HG03442 (cell line): ENCODE measurements around the gene CARS1.

ENCODE experiments used
- ATAC-seq: cut with Tn5 transposase; IDR thresholded peaks from one replicate; pipeline ENCODE4 v1.9.1; 2021; ENCODE audit warnings: mild to moderate bottlenecking, moderate library complexity; ENCODE audit not compliant: unreplicated experiment

Gene CARS1

GRCh38 chr11:2963112-2963754 lies 94.0 kb downstream of the CARS1 start:
- no peak for ATAC-seq

DNA sequence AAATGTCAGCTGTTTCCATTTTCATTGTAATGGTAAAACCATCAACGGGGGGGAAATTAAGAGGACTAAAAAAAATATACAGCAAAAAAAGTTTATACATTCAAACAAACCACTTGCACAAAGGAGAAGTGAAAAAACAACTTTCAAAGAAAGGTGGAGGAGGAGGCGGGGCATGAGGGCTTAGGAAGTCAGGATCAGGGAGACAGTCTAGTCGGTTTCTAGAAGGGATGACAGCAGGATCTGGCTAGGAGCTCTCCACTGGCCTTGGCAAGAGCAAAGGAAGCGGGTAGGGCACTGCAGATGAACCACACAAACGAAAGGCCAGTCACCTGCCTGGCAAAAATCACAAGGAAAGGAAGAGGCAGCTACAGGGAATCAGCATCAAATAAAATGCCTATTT lies 96.1 kb downstream of the CARS1 start:
- ATAC-seq, result no peak

GRCh38 chr11:2960139-2960538 lies 97.1 kb downstream of the CARS1 start:
- no peak for ATAC-seq

- ATAC-seq, result no peak
Observed at GRCh38 chr11:2958251-2958650, 99.0 kb downstream of the CARS1 start.

DNA sequence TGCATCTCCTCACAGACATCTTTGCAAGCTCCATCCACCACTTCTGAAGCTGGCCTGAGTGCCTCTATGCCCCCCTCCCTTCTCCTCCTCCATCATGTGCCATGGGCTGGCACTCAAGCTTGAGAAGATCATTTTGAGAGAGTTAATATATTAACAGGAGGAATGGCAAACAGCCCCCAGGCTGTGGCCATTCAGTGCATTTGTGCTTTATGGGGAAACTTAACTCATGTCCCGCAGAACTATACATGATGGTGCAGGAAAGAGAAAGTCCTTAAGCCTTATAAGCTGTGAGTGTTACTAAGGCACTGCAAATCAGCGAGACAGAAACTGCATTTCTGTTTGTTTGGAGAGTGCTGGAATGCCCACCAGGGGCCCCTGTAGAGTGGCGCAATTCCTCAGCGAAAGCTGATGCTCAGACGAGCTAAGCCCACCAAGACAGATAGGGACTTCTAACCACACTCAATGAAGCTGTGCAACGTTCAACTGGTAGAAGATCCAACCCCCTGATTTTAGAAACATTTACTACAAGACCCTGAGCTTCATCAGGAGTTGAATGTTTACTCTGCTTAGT lies 101.2 kb downstream of the CARS1 start:
- ATAC-seq, result no peak

- ATAC-seq, result no peak
Observed at GRCh38 chr11:2954263-2954662, 103.0 kb downstream of the CARS1 start.

GRCh38 chr11:2952290-2952689 lies 104.9 kb downstream of the CARS1 start:
- no peak for ATAC-seq

DNA sequence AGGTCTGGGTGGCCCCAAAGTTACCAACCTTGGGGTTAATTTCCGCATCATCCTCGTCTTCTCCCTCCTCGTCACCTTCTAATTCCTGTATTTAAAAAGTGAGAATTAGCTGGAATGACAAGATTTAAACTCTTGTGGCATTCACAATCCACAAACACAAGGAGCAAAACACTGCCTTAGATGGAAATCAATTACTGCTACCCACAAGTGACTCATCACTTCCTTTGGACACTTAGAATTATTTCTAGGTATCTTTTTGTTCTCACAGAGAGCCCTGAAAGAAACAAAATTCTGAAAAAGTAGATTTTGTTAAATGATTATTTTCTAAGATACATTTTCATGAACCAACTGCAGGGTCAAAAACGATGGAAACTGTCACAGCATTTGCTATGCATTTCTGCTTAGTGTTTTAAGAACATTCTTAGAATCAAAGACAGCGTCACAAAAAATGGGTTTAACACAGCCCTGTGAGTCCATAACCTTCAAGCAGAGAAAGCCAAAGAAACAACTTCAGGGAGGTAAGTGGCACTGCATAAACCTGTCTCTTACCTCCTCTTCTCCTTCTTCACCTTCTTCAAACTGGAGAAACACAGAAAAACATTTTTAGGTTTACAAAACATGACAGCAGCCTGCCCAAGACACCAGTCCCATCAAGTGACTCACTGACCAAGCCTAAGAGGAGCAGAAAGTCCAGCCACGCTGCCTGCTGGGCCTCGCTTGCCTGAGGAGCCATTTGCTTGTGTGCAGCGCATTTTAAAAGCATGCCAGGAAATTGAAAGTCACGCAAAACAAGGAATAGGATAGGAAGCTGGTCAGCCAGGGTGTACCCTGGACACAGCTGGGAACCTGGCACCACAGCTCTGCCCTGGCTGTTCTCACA lies 105.8 kb downstream of the CARS1 start:
- no peak for ATAC-seq
